BLaER1 treated with 17β-estradiol and CSF1 and Interleukin-3, amounts not matched to agents 10 nM and 100 nM (cell line): ENCODE measurements around the gene RASA4B.

ENCODE experiments used
- H3K27ac ChIP-seq, 11 experiments: shearing (Covaris generic); formaldehyde crosslinking; 2 replicates each; pipeline ENCODE4 v1.8.1; 2022
- H3K27me3 ChIP-seq, 11 experiments: shearing (Covaris generic); formaldehyde crosslinking; 2 replicates each; pipeline ENCODE4 v1.8.1; 2022
- H3K36me3 ChIP-seq, 11 experiments: shearing (Covaris generic); formaldehyde crosslinking; 2 replicates each; pipeline ENCODE4 v1.8.1; 2022
- H3K4me1 ChIP-seq, 10 experiments: shearing (Covaris generic); formaldehyde crosslinking; 2 replicates each; pipeline ENCODE4 v1.8.1; 2022
- H3K4me2 ChIP-seq, 11 experiments: shearing (Covaris generic); formaldehyde crosslinking; 2 replicates each; pipeline ENCODE4 v1.8.1; 2022
- H3K4me3 ChIP-seq, 10 experiments: shearing (Covaris generic); formaldehyde crosslinking; 2 replicates each; pipeline ENCODE4 v1.8.1; 2022
- H3K9ac ChIP-seq, 11 experiments: shearing (Covaris generic); formaldehyde crosslinking; 2 replicates each; pipeline ENCODE4 v1.8.1; 2022
- H3K9me3 ChIP-seq, 11 experiments: shearing (Covaris generic); formaldehyde crosslinking; replicated peaks in 1 of 11; 2 replicates each; pipeline ENCODE4 v1.8.1; 2022
- H4K20me1 ChIP-seq, 11 experiments: shearing (Covaris generic); formaldehyde crosslinking; 2 replicates each; pipeline ENCODE4 v1.8.1; 2022
- Cebpa-rat ChIP-seq, 11 experiments: shearing (Covaris generic); IDR thresholded peaks; 2 replicates each; pipeline ENCODE4 v1.8.1; 2022

Gene RASA4B

GRCh38 chr7:102467581-102468477 is 49.7 kb downstream of the RASA4B start:
- Histone ChIP-seq H3K9ac (peak overlapping the region in 10 of 11 experiments; percentile 4 to 63 (median 32); a peak in 14 of 22 replicates), H3K4me1 (peaks cover 24 to 65% (median 52%) of the 10 kb centered on the region in 10 experiments), H3K9me3 (no peaks in the 10 kb centered on the region), H3K36me3 (peaks cover 11 to 56% (median 43%) of the 10 kb centered on the region in 11 experiments; a peak in 21 of 22 replicates), H4K20me1 (peaks cover 3 to 73% (median 20%) of the 10 kb centered on the region in 11 experiments; a peak in 18 of 22 replicates), H3K4me3 (no peak overlapping the region), H3K27me3 (no peaks in the 10 kb centered on the region), H3K27ac (peak overlapping the region in 3 of 11 experiments; percentile 4 to 40 (median 18); a peak in 3 of 22 replicates), H3K4me2 (peak overlapping the region in 8 of 11 experiments; percentile 8 to 77 (median 43); a peak in 15 of 22 replicates)
- no peak for TF ChIP-seq Cebpa-rat (IDR thresholded peaks at IDR 0.05)

- Histone ChIP-seq H3K4me1 (peaks cover 24 to 66% (median 54%) of the 10 kb centered on the region in 10 experiments), H3K4me3 (peak overlapping the region; percentile 84 to 99 (median 90); a peak in 19 of 20 replicates), H4K20me1 (peaks cover 0 to 56% (median 8%) of the 10 kb centered on the region in 11 experiments; a peak in 13 of 22 replicates), H3K4me2 (peak overlapping the region; percentile 77 to 99 (median 93)), H3K36me3 (peaks cover 0 to 39% (median 28%) of the 10 kb centered on the region in 11 experiments; a peak in 19 of 22 replicates), H3K9ac (peak overlapping the region in 10 of 11 experiments; percentile 84 to 94 (median 88); a peak in 19 of 22 replicates), H3K27ac (no peak overlapping the region; a peak in 1 of 22 replicates), H3K27me3 (no peaks in the 10 kb centered on the region), H3K9me3 (no peaks in the 10 kb centered on the region)
- TF ChIP-seq Cebpa-rat (IDR thresholded peaks at IDR 0.05), result no peak
Measured at GRCh38 chr7:102466097-102466496, 51.5 kb downstream of the RASA4B start.

GRCh38 chr7:102464577-102465280 is 52.8 kb downstream of the RASA4B start, which contains the start of the genes ALKBH4 and LRWD1:
Gene ALKBH4 (minus strand): TSS chr7:102464863. CDS start chr7:102464836, 27 bp downstream.
Gene LRWD1 (plus strand): TSS chr7:102464984. CDS start chr7:102465081, 97 bp downstream.
- H3K4me1 ChIP-seq, result peaks cover 24 to 66% (median 54%) of the 10 kb centered on the region in 10 experiments

GRCh38 chr7:102463841-102464576 is 53.6 kb downstream of the RASA4B start:
- Histone ChIP-seq H3K9me3 (no peaks in the 10 kb centered on the region), H3K4me3 (peak overlapping the region; percentile 84 to 99 (median 90)), H3K27ac (peak overlapping the region; percentile 47 to 86 (median 80); a peak in 21 of 22 replicates)

More at GRCh38 chr7:102464577-102465280, 52.8 kb downstream of the RASA4B start, which contains the start of the genes ALKBH4 and LRWD1:
- Histone ChIP-seq H4K20me1 (peaks cover 0 to 48% (median 8%) of the 10 kb centered on the region in 11 experiments; a peak in 13 of 22 replicates), H3K27me3 (no peaks in the 10 kb centered on the region), H3K4me3 (peak within 1 kb of the TSS; percentile 84 to 99 (median 90)), H3K36me3 (peaks cover 0 to 32% (median 18%) of the 10 kb centered on the region in 11 experiments; a peak in 17 of 22 replicates), H3K4me2 (peak within 1 kb of the TSS; percentile 77 to 99 (median 94)), H3K9me3 (no peaks in the 10 kb centered on the region), H3K9ac (peak within 1 kb of the TSS; percentile 84 to 94 (median 87)), H3K27ac (peak within 1 kb of the TSS; percentile 47 to 86 (median 80); a peak in 21 of 22 replicates)
- no peak for TF ChIP-seq Cebpa-rat (IDR thresholded peaks at IDR 0.05)

GRCh38 chr7:102460467-102460866 is 57.1 kb downstream of the RASA4B start:
- Histone ChIP-seq H3K36me3 (peaks cover 33 to 47% (median 38%) of the 10 kb centered on the region in 11 experiments), H4K20me1 (peaks cover 0 to 54% (median 13%) of the 10 kb centered on the region in 11 experiments; a peak in 16 of 22 replicates), H3K4me2 (no peak overlapping the region), H3K27ac (no peak overlapping the region), H3K9me3 (no peaks in the 10 kb centered on the region), H3K4me1 (peaks cover 19 to 42% (median 28%) of the 10 kb centered on the region in 10 experiments), H3K27me3 (no peaks in the 10 kb centered on the region), H3K9ac (peak overlapping the region in 1 of 11 experiments; percentile 18; a peak in 1 of 22 replicates), H3K4me3 (no peak overlapping the region)
- no peak for TF ChIP-seq Cebpa-rat (IDR thresholded peaks at IDR 0.05)

More at GRCh38 chr7:102463841-102464576, 53.6 kb downstream of the RASA4B start:
- Histone ChIP-seq H3K27me3 (no peaks in the 10 kb centered on the region), H3K9ac (peak overlapping the region; percentile 84 to 94 (median 87)), H4K20me1 (peaks cover 0 to 41% (median 8%) of the 10 kb centered on the region in 11 experiments; a peak in 13 of 22 replicates), H3K4me2 (peak overlapping the region; percentile 77 to 99 (median 93)), H3K4me1 (peaks cover 24 to 63% (median 48%) of the 10 kb centered on the region in 10 experiments), H3K36me3 (peaks cover 4 to 31% (median 17%) of the 10 kb centered on the region in 11 experiments; a peak in 21 of 22 replicates)
- TF ChIP-seq Cebpa-rat (IDR thresholded peaks at IDR 0.05), result no peak

- no peak for TF ChIP-seq Cebpa-rat (IDR thresholded peaks at IDR 0.05)
- peaks cover 0 to 65% (median 21%) of the 10 kb centered on the region in 11 experiments; a peak in 15 of 22 replicates for H4K20me1 ChIP-seq
- no peaks in the 10 kb centered on the region for H3K9me3 ChIP-seq
- no peak overlapping the region for H3K9ac ChIP-seq
- no peak overlapping the region for H3K27ac ChIP-seq
- H3K27me3 ChIP-seq, result no peaks in the 10 kb centered on the region
- H3K36me3 ChIP-seq, result peaks cover 33 to 47% (median 38%) of the 10 kb centered on the region in 11 experiments
- no peak overlapping the region for H3K4me2 ChIP-seq
- no peak overlapping the region for H3K4me3 ChIP-seq
- H3K4me1 ChIP-seq, result peaks cover 30 to 50% (median 37%) of the 10 kb centered on the region in 10 experiments
Measured at GRCh38 chr7:102459221-102459844, 58.2 kb downstream of the RASA4B start.

GRCh38 chr7:102457352-102457924 is 60.1 kb downstream of the RASA4B start:
- Histone ChIP-seq H3K36me3 (peaks cover 33 to 47% (median 38%) of the 10 kb centered on the region in 11 experiments), H3K4me3 (no peak overlapping the region), H4K20me1 (peaks cover 0 to 84% (median 21%) of the 10 kb centered on the region in 11 experiments; a peak in 15 of 22 replicates), H3K9me3 (no peaks in the 10 kb centered on the region), H3K9ac (no peak overlapping the region), H3K4me1 (peaks cover 23 to 46% (median 31%) of the 10 kb centered on the region in 10 experiments), H3K4me2 (no peak overlapping the region), H3K27ac (no peak overlapping the region), H3K27me3 (no peaks in the 10 kb centered on the region)
- no peak for TF ChIP-seq Cebpa-rat (IDR thresholded peaks at IDR 0.05)
